ENCODE measurements around the gene STUM. TPM values are rescaled to one million over a fixed set of nuclear protein-coding genes. Genes with fewer than 3 reads are reported as not detected.

The STUM gene
- total and polyA plus RNA-seq, 2 donors from 2014 or later = 1.6 to 1.9 TPM

- DNase-seq = peak; percentile 72 to 91 (median 80)
- Histone ChIP-seq H3K9ac (ENCODE audit: low read length in 3 of 3) (peak overlapping the region in 1 of 3 donors; percentile 23), H3K4me1 (ENCODE audit: control insufficient read depth in 2 of 3, insufficient read depth in 2 of 3, low read depth in 1 of 3, low read length in 3 of 3) (no peaks in the 10 kb centered on the region), H3K4me3 (ENCODE audit: low read length in 3 of 3) (no peak overlapping the region), H3K27ac (ENCODE audit: low read depth in 2 of 2, low read length in 2 of 2) (no peak overlapping the region), H3K9me3 (ENCODE audit: control insufficient read depth in 2 of 3, insufficient read depth in 1 of 3, low read length in 3 of 3) (no peaks in the 10 kb centered on the region), H3K36me3 (ENCODE audit: control insufficient read depth in 2 of 3, insufficient read depth in 3 of 3, low read length in 3 of 3) (peaks cover 0 to 7% (median 2%) of the 10 kb centered on the region in 3 donors), H3K27me3 (ENCODE audit: control insufficient read depth, insufficient read depth, low read length) (no peaks in the 10 kb centered on the region)
- intact Hi-C loops (cut with DNase I) = no loop called here
- no peak for FAIRE-seq
- TF ChIP-seq CTCF (IDR thresholded peaks at IDR 0.05; ENCODE audit: borderline replicate concordance, extremely low read depth, insufficient read depth) = peak; percentile 93
Observed at GRCh38 chr1:226634166-226634588, 85.6 kb downstream of the STUM start.

GRCh38 chr1:226634611-226635246 is 86.2 kb downstream of the STUM start:
- DNase-seq (peak in 2 of 5 donors; percentile 39 to 48), FAIRE-seq (no peak)
- Histone ChIP-seq H3K36me3 (ENCODE audit: control insufficient read depth in 2 of 3, insufficient read depth in 3 of 3, low read length in 3 of 3) (peaks cover 0 to 7% (median 2%) of the 10 kb centered on the region in 3 donors), H3K9me3 (ENCODE audit: control insufficient read depth in 2 of 3, insufficient read depth in 1 of 3, low read length in 3 of 3) (no peaks in the 10 kb centered on the region), H3K4me3 (ENCODE audit: low read length in 3 of 3) (no peak overlapping the region), H3K27ac (ENCODE audit: low read depth in 2 of 2, low read length in 2 of 2) (no peak overlapping the region), H3K4me1 (ENCODE audit: control insufficient read depth in 2 of 3, insufficient read depth in 2 of 3, low read depth in 1 of 3, low read length in 3 of 3) (no peaks in the 10 kb centered on the region), H3K9ac (ENCODE audit: low read length in 3 of 3) (no peak overlapping the region), H3K27me3 (ENCODE audit: control insufficient read depth, insufficient read depth, low read length) (no peaks in the 10 kb centered on the region)
- TF ChIP-seq CTCF (IDR thresholded peaks at IDR 0.05; ENCODE audit: borderline replicate concordance, extremely low read depth, insufficient read depth) = no peak
- intact Hi-C loops (cut with DNase I) = no loop called here

- peak in 2 of 5 donors; percentile 33 to 51 for DNase-seq
- no peaks in the 10 kb centered on the region for H3K27me3 ChIP-seq (ENCODE audit: control insufficient read depth, insufficient read depth, low read length)
- no peak overlapping the region for H3K9ac ChIP-seq (ENCODE audit: low read length in 3 of 3)
- FAIRE-seq = no peak
- H3K4me3 ChIP-seq (ENCODE audit: low read length in 3 of 3) = no peak overlapping the region
- TF ChIP-seq CTCF (IDR thresholded peaks at IDR 0.05; ENCODE audit: borderline replicate concordance, extremely low read depth, insufficient read depth) = no peak
- peaks cover 0 to 7% (median 2%) of the 10 kb centered on the region in 3 donors for H3K36me3 ChIP-seq (ENCODE audit: control insufficient read depth in 2 of 3, insufficient read depth in 3 of 3, low read length in 3 of 3)
- H3K9me3 ChIP-seq (ENCODE audit: control insufficient read depth in 2 of 3, insufficient read depth in 1 of 3, low read length in 3 of 3) = no peaks in the 10 kb centered on the region
- no peaks in the 10 kb centered on the region for H3K4me1 ChIP-seq (ENCODE audit: control insufficient read depth in 2 of 3, insufficient read depth in 2 of 3, low read depth in 1 of 3, low read length in 3 of 3)
- no peak overlapping the region for H3K27ac ChIP-seq (ENCODE audit: low read depth in 2 of 2, low read length in 2 of 2)
- intact Hi-C loops (cut with DNase I) = no loop called here
Observed at GRCh38 chr1:226635456-226635941, 86.9 kb downstream of the STUM start.

GRCh38 chr1:226636847-226637096 is 88.2 kb downstream of the STUM start:
- intact Hi-C loops (cut with DNase I) = no loop called here
- Histone ChIP-seq H3K27me3 (ENCODE audit: control insufficient read depth, insufficient read depth, low read length) (no peaks in the 10 kb centered on the region), H3K9me3 (ENCODE audit: control insufficient read depth in 2 of 3, insufficient read depth in 1 of 3, low read length in 3 of 3) (no peaks in the 10 kb centered on the region), H3K4me3 (ENCODE audit: low read length in 3 of 3) (no peak overlapping the region), H3K36me3 (ENCODE audit: control insufficient read depth in 2 of 3, insufficient read depth in 3 of 3, low read length in 3 of 3) (peaks cover 0 to 7% (median 2%) of the 10 kb centered on the region in 3 donors), H3K9ac (ENCODE audit: low read length in 3 of 3) (no peak overlapping the region), H3K27ac (ENCODE audit: low read depth in 2 of 2, low read length in 2 of 2) (no peak overlapping the region), H3K4me1 (ENCODE audit: control insufficient read depth in 2 of 3, insufficient read depth in 2 of 3, low read depth in 1 of 3, low read length in 3 of 3) (no peaks in the 10 kb centered on the region)
- no peak for DNase-seq
- no peak for FAIRE-seq
- no peak for TF ChIP-seq CTCF (IDR thresholded peaks at IDR 0.05; ENCODE audit: borderline replicate concordance, extremely low read depth, insufficient read depth)
